ENCODE results near the gene DUSP6.

- TF ChIP-seq, protein P1, sequence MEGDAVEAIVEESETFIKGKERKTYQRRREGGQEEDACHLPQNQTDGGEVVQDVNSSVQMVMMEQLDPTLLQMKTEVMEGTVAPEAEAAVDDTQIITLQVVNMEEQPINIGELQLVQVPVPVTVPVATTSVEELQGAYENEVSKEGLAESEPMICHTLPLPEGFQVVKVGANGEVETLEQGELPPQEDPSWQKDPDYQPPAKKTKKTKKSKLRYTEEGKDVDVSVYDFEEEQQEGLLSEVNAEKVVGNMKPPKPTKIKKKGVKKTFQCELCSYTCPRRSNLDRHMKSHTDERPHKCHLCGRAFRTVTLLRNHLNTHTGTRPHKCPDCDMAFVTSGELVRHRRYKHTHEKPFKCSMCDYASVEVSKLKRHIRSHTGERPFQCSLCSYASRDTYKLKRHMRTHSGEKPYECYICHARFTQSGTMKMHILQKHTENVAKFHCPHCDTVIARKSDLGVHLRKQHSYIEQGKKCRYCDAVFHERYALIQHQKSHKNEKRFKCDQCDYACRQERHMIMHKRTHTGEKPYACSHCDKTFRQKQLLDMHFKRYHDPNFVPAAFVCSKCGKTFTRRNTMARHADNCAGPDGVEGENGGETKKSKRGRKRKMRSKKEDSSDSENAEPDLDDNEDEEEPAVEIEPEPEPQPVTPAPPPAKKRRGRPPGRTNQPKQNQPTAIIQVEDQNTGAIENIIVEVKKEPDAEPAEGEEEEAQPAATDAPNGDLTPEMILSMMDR (IDR thresholded peaks at IDR 0.05; ENCODE audit: low read length): no peak
- no peak for TF ChIP-seq EZH2phosphoT487 (IDR thresholded peaks at IDR 0.05; ENCODE audit: low read length)
- TF ChIP-seq EZH2 (optimal IDR thresholded peaks at IDR 0.05; ENCODE audit: low read depth, low read length): no peak
Observed at GRCh38 chr12:89370850-89371249, 18.5 kb upstream of the DUSP6 start.
